Hematopoietic multipotent progenitor cell treated with erythropoietin and hydrocortisone succinate and interleukin-3 and kit ligand, for 6 days (in vitro differentiated cells): ENCODE results near the gene PRPF6.

Experiments used
- DNase-seq: peaks from one replicate; pipeline ENCODE4 v3.0.0-alpha.2; 2015

The PRPF6 gene

DNA sequence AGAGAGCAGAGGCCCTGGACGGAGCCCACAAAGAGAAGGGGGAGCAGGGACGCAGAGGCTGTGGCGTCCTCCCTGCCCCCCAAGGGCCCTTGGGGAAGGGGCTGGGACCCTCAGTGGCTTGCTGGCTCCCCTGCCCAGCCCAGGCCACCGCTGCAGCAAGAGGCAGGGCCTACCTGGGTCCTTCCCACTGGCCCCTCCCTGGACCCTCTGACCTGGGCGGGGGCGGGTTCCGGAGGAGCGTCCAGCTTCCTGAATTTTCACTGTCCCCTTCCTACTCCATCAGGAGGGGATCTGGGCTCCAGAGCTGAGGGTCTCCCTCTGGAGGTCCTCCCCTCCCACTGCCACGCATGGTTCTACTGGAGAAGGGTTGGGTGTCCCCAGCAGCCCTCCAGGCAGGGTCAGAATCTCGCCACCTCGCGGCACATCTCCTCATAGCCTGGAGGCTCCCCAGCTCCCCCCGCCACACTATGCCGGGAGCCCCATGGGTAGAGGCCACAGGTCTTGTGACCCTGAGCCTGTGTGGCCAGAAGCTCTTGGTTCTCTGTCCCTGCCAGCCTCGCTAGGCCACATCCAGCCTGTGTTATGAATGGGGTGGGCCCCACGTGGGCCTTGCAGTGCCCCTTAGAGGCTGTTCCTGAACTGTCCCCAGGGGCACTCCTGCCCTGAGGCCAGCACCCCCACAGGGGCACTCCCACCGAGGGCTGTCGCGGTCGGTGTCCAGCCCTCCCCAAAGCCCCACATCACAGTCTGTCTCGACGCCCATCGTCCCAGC lies 69.5 kb downstream of the PRPF6 start:
- peak; percentile 50 for DNase-seq

GRCh38 chr20:64051033-64051452 lies 70.1 kb downstream of the PRPF6 start:
- no peak for DNase-seq

GRCh38 chr20:64051561-64052325 lies 70.8 kb downstream of the PRPF6 start:
- DNase-seq: no peak

GRCh38 chr20:64052326-64052722 lies 71.4 kb downstream of the PRPF6 start:
- DNase-seq: no peak

DNA sequence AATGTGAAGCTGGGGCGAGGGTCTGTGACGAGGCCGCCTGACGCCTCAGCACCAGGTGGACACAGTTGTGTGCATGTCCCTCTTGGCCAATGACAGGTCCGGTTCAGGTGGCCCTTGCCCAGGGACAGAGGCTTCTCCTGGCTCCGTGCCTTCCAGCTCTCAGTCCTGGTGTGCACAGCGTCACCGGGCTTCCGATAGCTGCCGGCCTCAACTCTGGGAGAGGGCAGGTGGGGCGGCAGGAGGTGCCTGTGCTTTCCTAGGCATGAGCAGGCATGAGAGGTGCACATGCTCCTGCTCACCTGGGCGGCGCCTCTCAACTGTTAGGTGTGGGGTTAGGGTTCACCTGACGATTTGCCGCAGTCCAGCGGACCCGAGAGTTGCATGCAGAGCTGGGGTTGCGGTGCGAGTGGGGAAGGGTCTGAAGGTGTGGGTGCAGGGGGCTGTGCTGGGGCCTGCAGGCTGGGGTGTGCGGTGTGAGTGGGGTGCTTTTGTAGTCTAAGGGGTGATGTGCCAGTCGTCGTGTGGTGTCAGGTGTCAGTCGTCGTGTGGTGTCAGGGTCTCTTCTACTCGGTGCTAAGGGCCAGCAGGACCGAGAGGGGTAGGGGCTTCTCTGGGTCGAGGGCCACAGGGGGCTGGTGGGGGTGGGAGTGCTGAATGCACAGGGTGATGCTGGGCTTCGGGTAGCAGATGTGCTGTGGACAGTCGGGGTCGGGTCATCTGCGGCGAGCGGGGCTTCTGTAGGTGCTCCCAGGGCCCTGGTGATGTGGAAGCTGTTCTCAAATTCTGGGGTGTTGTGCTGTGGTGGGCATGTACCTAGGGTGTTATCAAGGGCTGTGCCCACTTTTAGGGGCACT lies 72.3 kb downstream of the PRPF6 start:
- no peak for DNase-seq

- peak; percentile 70 for DNase-seq
Observed at GRCh38 chr20:64053841-64054661, 73.1 kb downstream of the PRPF6 start.

- DNase-seq: no peak
Observed at GRCh38 chr20:64055396-64055892, 74.5 kb downstream of the PRPF6 start.

DNA sequence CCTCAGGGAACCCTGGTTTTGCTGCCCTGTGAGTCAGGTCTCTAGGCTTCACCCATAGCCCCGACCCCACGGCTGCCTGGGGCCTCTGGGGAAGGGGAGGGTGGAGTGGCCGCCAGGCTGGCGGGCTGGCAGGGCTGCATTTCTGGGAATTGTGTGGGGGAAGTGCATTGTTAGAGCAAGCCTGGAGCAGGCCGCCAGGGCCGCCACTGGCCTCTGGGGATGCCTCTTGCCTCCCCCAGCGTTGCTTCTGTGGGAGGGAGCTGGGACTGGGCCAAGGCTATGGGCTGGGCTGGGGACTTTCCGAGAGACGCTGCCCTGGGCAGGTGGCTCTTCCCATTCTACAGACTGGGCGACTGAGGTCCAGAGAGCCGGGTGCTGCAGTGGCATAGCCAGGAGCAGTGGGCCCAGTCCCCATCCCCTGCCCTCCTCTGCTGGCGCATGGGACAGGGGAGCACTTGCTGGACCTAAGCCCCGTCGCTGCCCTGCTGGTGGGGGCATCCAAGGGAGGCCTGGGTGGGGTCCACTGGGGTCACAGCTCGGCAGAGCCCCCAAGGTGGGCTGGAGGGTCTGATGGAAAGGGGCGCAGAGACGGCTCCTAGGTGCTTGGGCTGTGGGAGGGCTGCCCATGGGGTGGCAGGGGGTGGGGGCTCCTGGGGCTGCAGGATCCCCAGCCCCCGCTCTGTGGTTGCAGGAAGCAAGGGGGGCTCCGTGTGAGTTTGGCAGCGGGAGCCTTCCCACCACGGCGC lies 75.1 kb downstream of the PRPF6 start:
- DNase-seq: no peak

GRCh38 chr20:64056639-64056888 lies 75.6 kb downstream of the PRPF6 start:
- DNase-seq: no peak

DNA sequence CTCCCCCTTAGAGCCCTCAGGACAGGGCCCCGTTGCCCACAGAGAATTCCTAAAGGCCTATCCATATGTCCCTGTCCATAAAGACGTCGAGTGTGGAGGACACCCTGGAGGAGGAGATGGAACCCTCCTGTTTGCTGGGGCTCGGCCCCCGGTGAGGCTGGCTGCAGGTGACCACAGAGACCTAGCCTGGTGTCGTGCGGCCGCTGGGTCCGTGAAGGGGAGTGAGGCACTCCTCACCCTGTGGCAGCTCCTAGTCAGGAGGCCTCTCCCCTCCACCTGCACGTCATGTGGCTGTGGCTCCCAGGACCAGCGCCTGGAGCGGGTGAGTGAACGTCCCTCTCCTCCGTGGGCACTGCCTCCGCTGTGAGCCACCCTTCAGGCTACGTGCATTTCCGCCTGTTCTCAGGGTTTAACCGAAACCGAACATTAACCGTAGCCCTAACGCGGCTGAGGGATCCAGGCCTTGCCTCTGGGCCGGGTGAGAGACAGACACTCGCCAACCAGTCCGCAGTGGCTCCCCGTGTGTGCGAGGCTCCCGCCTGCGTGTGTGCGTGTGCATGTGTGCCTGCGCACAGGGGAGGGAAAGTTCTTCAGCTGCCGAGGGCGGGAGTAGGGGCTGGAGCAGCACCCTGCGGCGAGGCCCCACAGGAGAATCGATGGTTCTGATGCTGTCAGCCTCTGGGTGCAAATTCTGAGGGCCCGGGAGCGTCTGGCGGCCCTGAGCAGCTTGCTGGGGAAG lies 76.1 kb downstream of the PRPF6 start:
- no peak for DNase-seq

DNA sequence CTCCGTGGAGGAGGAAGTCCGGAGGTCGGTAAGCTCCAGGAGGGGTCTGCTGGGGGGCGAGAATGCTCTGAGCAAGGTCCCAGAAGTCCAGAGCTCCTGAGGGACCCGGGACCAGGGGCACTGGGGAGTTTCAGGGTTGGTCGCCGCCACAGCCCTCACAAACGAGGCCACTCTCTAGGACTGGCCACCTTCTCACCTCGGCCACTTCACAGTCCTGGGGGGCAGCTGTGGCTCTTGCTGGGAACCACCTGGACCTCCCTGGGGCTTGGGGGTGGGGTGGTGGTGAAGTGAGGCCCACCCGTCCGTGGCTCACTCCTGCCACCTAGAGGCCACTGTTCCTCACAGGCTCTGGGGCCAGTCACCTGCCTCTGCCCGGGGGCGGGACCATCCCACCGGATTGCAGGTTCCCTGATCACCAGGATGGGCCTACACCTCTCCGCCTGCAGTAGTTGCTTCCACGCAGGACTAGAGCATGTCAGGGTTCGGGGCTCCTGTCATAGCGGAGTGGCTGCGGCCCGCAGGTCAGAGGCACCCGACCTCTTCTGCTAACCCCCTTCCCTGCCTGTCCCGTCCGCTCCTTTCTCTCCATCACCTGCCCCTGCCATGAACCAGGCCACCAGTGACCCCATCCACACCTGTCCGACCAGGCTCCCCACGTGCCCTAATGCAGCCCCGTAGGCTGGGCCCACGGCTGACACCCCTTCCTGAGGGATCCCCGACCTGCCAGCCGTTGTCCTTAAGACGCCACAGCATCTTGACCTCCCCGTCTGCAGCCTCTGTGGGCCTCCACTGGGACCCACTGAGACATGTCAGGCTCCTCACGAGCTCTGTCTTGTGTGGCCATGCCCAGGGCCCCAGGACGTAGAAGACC lies 76.9 kb downstream of the PRPF6 start:
- DNase-seq: peak; percentile 83

GRCh38 chr20:64058536-64058935 lies 77.6 kb downstream of the PRPF6 start:
- no peak for DNase-seq

DNA sequence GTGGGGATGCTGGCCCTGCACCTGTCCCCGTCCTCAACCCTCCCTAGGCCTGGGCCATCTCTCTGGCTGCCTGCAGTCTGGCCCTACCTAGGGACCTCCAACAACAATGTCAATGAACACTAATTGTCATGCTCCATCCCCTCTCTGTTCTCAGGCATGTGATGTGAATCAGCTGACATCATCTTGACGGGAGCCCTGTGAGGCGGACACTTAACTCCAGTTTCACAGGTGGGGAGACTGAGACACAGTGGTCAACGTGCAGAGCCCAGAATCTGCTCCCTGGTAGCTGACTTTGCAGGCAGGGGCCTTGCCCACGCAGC lies 81.3 kb downstream of the PRPF6 start:
- no peak for DNase-seq

DNA sequence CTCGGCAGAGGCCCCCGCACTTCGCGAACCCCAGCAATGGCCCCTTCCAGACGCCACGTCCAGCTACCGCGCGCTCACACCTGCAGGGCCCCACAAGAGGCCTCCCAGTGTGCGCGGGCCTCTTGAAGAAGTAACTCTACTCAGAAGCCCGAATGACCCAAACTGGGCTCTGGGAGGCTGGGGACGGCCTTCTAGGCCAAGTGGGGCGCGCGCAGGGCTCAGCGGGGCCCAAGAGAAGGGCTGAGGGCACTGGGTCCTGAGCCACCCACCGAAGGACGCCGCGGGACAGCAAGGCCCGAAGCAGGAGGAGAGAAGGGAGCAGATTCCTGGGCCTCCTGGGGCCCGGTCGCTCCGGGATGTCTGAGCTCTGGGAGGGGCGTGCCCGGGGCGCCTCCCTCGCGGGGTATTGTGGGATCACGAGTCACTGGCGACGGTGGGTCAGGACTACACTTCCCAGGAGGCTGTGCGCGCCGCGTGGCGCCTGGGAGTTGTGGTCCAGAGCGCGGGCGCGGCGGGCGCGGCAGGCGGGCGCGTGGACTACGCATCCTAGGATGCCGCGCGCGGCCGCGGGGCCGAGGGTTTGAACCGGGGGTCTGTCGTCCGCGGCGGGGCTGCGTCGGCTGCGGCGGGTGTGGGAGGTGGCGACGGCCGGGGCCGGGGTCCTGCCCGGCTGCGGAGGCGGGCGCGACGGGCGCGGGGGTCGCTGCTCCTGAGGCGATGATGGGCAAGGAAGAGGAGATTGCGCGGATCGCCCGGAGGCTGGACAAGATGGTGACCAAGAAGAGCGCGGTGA lies 81.9 kb downstream of the PRPF6 start, which contains the start of gene TCEA2:
Gene TCEA2, plus strand, starts transcription at position 603 of the 793 bp plus-strand sequence. Its CDS starts 115 bp downstream, at position 718.
- DNase-seq: peak; percentile 97

DNA sequence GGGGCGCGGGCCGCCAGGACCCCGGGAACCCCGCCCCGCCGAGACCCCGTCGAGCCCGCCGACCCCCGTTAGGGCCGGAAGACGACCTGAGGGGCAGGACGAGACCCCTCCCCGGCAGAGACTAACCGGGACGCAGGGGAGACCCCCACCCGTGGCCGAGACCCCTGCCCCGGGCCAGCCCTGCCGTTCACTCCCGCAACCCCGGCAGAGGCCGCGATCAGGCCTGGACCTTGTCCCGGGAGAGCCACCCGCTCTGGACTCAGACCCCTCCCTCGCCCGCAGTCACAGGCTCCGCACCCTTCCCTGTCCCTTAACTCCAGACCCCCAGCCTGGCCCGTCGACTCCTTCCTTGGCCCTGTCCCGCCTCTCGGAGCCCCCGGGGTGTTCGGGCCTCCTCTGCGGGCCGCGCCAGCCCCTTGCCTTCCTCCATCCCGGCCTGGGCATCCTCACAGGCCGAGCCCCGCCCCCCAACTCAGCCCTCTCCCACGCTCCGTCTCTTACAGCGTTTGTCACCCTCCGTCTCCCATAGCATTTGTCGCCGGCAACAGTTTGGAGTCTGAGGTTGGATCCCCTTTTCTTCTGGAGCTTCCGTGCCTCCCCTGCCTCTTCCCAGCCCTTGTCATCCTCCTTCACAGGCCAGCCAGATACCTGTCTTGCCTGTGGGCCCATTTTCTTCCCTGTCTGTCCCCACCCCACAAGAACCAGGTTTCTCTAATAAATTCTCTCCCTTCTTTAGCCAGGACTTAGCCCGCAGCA lies 82.6 kb downstream of the PRPF6 start:
- no peak for DNase-seq

- DNase-seq: no peak
Observed at GRCh38 chr20:64064145-64064698, 83.3 kb downstream of the PRPF6 start.

- DNase-seq: no peak
Observed at GRCh38 chr20:64065062-64065973, 84.4 kb downstream of the PRPF6 start.
